ENCODE results near the gene ZNF664.

DNA sequence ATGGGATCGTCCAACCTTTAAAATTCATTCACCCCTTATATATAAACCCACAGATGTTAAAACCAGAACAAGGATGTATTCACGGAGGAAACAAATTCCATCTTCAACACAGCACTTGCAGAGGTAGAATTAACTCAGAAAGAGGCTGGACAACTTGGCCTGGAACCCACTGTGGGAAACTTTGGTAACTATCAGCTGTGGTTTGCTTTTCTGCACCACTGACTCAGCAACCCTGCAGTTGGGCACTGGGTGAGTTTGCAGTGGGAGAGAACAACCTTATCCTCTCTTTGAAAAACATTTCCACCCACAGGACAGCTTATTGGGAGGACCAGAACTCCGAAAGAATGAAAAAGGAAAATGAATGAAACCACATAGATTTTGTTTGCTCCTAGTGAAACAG, 66.3 kb downstream of the ZNF664 start:
- TF ChIP-seq, protein P1, sequence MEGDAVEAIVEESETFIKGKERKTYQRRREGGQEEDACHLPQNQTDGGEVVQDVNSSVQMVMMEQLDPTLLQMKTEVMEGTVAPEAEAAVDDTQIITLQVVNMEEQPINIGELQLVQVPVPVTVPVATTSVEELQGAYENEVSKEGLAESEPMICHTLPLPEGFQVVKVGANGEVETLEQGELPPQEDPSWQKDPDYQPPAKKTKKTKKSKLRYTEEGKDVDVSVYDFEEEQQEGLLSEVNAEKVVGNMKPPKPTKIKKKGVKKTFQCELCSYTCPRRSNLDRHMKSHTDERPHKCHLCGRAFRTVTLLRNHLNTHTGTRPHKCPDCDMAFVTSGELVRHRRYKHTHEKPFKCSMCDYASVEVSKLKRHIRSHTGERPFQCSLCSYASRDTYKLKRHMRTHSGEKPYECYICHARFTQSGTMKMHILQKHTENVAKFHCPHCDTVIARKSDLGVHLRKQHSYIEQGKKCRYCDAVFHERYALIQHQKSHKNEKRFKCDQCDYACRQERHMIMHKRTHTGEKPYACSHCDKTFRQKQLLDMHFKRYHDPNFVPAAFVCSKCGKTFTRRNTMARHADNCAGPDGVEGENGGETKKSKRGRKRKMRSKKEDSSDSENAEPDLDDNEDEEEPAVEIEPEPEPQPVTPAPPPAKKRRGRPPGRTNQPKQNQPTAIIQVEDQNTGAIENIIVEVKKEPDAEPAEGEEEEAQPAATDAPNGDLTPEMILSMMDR (conservative IDR thresholded peaks at IDR 0.05): no peak
- TF ChIP-seq ZFX (IDR thresholded peaks at IDR 0.05): no peak

Measured in C4-2B (cell line).